ENCODE results near the gene CFAP221.

Gene CFAP221

GRCh38 chr2:119533560-119533959 lies 10.7 kb upstream of the CFAP221 start:
- H3K9ac ChIP-seq (ENCODE audit: low read depth, low read length, poor library complexity, severe bottlenecking): no peak overlapping the region
- no peak overlapping the region for H3K4me2 ChIP-seq (ENCODE audit: low read depth, low read length, poor library complexity, severe bottlenecking)
- no peak for TF ChIP-seq CTCF (conservative IDR thresholded peaks at IDR 0.05; ENCODE audit: low read length)
- TF ChIP-seq EZH2phosphoT487 (IDR thresholded peaks at IDR 0.05; ENCODE audit: borderline replicate concordance): no peak
- H3K4me3 ChIP-seq (ENCODE audit: low read length, poor library complexity, severe bottlenecking): no peak overlapping the region
- H3F3A ChIP-seq (ENCODE audit: low read depth): no peaks in the 10 kb centered on the region
- H3K79me2 ChIP-seq (ENCODE audit: insufficient read depth, low read length): no peaks in the 10 kb centered on the region
- H3K9me3 ChIP-seq (ENCODE audit: insufficient read depth, low read depth, low read length): no peaks in the 10 kb centered on the region
- no peaks in the 10 kb centered on the region for H3K36me3 ChIP-seq (ENCODE audit: insufficient read depth, low read length)
- H3K9me2 ChIP-seq (replicated peaks; ENCODE audit: low read depth, low read length): no peaks in the 10 kb centered on the region
- no peaks in the 10 kb centered on the region for H3K4me1 ChIP-seq (ENCODE audit: insufficient read depth, low read length, poor library complexity, severe bottlenecking)
- no peak overlapping the region for H2AFZ ChIP-seq (ENCODE audit: low read length)
- no peaks in the 10 kb centered on the region for H3K27me3 ChIP-seq (ENCODE audit: insufficient read depth, low read length, poor library complexity, severe bottlenecking)
- no peaks in the 10 kb centered on the region for H4K20me1 ChIP-seq (ENCODE audit: insufficient read depth, low read length, poor library complexity, severe bottlenecking)

- no peaks in the 10 kb centered on the region for H3K27me3 ChIP-seq (ENCODE audit: insufficient read depth, low read length, poor library complexity, severe bottlenecking)
- H3K4me3 ChIP-seq (ENCODE audit: low read length, poor library complexity, severe bottlenecking): no peak overlapping the region
- no peaks in the 10 kb centered on the region for H3K79me2 ChIP-seq (ENCODE audit: insufficient read depth, low read length)
- no peaks in the 10 kb centered on the region for H3K36me3 ChIP-seq (ENCODE audit: insufficient read depth, low read length)
- no peak overlapping the region for H2AFZ ChIP-seq (ENCODE audit: low read length)
- H3K4me1 ChIP-seq (ENCODE audit: insufficient read depth, low read length, poor library complexity, severe bottlenecking): no peaks in the 10 kb centered on the region
- H3K9me2 ChIP-seq (replicated peaks; ENCODE audit: low read depth, low read length): no peaks in the 10 kb centered on the region
- H3K9ac ChIP-seq (ENCODE audit: low read depth, low read length, poor library complexity, severe bottlenecking): no peak overlapping the region
- H4K20me1 ChIP-seq (ENCODE audit: insufficient read depth, low read length, poor library complexity, severe bottlenecking): no peaks in the 10 kb centered on the region
- H3K4me2 ChIP-seq (ENCODE audit: low read depth, low read length, poor library complexity, severe bottlenecking): no peak overlapping the region
- no peaks in the 10 kb centered on the region for H3K9me3 ChIP-seq (ENCODE audit: insufficient read depth, low read depth, low read length)
- no peak for TF ChIP-seq CTCF (conservative IDR thresholded peaks at IDR 0.05; ENCODE audit: low read length)
- no peak for TF ChIP-seq EZH2phosphoT487 (IDR thresholded peaks at IDR 0.05; ENCODE audit: borderline replicate concordance)
- H3F3A ChIP-seq (ENCODE audit: low read depth): no peaks in the 10 kb centered on the region
Measured at GRCh38 chr2:119536211-119536610, 8.0 kb upstream of the CFAP221 start.

- H3K4me3 ChIP-seq (ENCODE audit: low read length, poor library complexity, severe bottlenecking): no peak overlapping the region
- H3K36me3 ChIP-seq (ENCODE audit: insufficient read depth, low read length): no peaks in the 10 kb centered on the region
- H3K4me2 ChIP-seq (ENCODE audit: low read depth, low read length, poor library complexity, severe bottlenecking): no peak overlapping the region
- no peaks in the 10 kb centered on the region for H3K9me3 ChIP-seq (ENCODE audit: insufficient read depth, low read depth, low read length)
- H3F3A ChIP-seq (ENCODE audit: low read depth): no peaks in the 10 kb centered on the region
- H3K4me1 ChIP-seq (ENCODE audit: insufficient read depth, low read length, poor library complexity, severe bottlenecking): no peaks in the 10 kb centered on the region
- no peaks in the 10 kb centered on the region for H3K79me2 ChIP-seq (ENCODE audit: insufficient read depth, low read length)
- no peaks in the 10 kb centered on the region for H3K9me2 ChIP-seq (replicated peaks; ENCODE audit: low read depth, low read length)
- no peak overlapping the region for H3K9ac ChIP-seq (ENCODE audit: low read depth, low read length, poor library complexity, severe bottlenecking)
- H4K20me1 ChIP-seq (ENCODE audit: insufficient read depth, low read length, poor library complexity, severe bottlenecking): no peaks in the 10 kb centered on the region
- TF ChIP-seq CTCF (conservative IDR thresholded peaks at IDR 0.05; ENCODE audit: low read length) (no peak), EZH2phosphoT487 (IDR thresholded peaks at IDR 0.05; ENCODE audit: borderline replicate concordance) (no peak)
- no peaks in the 10 kb centered on the region for H3K27me3 ChIP-seq (ENCODE audit: insufficient read depth, low read length, poor library complexity, severe bottlenecking)
- H2AFZ ChIP-seq (ENCODE audit: low read length): no peak overlapping the region
Measured at GRCh38 chr2:119536707-119537106, 7.5 kb upstream of the CFAP221 start.
